K562 (cell line): ENCODE measurements around the gene INPP4B. TPM values are rescaled to one million over a fixed set of nuclear protein-coding genes. Genes with fewer than 3 reads are reported as not detected.

ENCODE experiments used
- ATAC-seq: fragments of 200-7000 bp; cut with Tn5 transposase; 3 replicates; pipeline ENCODE4 v1.9.1; 2020; ENCODE audit warnings: moderate library complexity
- BruUV-seq: library from RNA; stranded (reverse); fragments of 400-500 nt; replicated peaks from 2 replicates; lab custom pipeline; 2021; lab: Mats Ljungman, UMichigan
- CTCF ChIA-PET: fragments of 300-600 bp; formaldehyde crosslinking; extraction: SDS; loops from one replicate; lab custom pipeline; 2021; ENCODE audit warnings: low intra/inter-chr PET ratio; lab: Yijun Ruan, JAX
- POLR2A ChIA-PET: fragments of 300-600, 350-650 bp; sonication (Branson Sonifier 250); formaldehyde crosslinking; extraction: SDS; loops from one replicate; lab custom pipeline; 2021; ENCODE audit warnings: antibody characterized with exemption, inconsistent platforms; lab: Yijun Ruan, JAX
- DNase-seq, 4 experiments: peaks; one replicate each; pipeline versions ENCODE4 v3.0.0 to v3.0.0-alpha.2; 2011 to 2018; ENCODE audit warnings: low spot score in 3 of 4, mixed read lengths in 3 of 4; ENCODE audit errors: extremely low read depth in 1 of 4
- FAIRE-seq: peaks from 2 replicates; lab custom pipeline; 2011; peaks lifted over from hg19 to GRCh38; lab: Jason Lieb, UNC
- H2AFZ ChIP-seq: 2 replicates; pipeline ENCODE4 v1.6.0; 2011; ENCODE audit warnings: low read depth, low read length, control low read depth, inconsistent platforms
- H3K27ac ChIP-seq: fragments of 200-600 bp; 3 replicates; pipeline ENCODE4 v1.8.0; 2011; ENCODE audit warnings: low read depth, mild to moderate bottlenecking, control low read depth, inconsistent platforms, low read length, moderate library complexity, mixed read lengths; ENCODE audit errors: extremely low read depth
- H3K27me3 ChIP-seq, 2 experiments: fragments of 300-600 bp in 1 of 2; 2 replicates in 1 of 2; 3 replicates in 1 of 2; pipeline versions ENCODE4 v1.6.0 to v1.8.0; 2011; ENCODE audit warnings: inconsistent platforms in 2 of 2, low read length in 2 of 2, mild to moderate bottlenecking in 1 of 2, mixed read lengths in 1 of 2, moderate library complexity in 1 of 2; ENCODE audit not compliant: control insufficient read depth in 2 of 2, insufficient read depth in 2 of 2
- H3K36me3 ChIP-seq: fragments of 300-600 bp; 3 replicates; pipeline ENCODE4 v1.8.0; 2011; ENCODE audit warnings: mild to moderate bottlenecking, low read length, inconsistent platforms; ENCODE audit not compliant: control insufficient read depth, insufficient read depth
- H3K4me1 ChIP-seq, 2 experiments: fragments of 200-600 bp in 1 of 2; replicated peaks in 1 of 2; 2 replicates in 1 of 2; 3 replicates in 1 of 2; pipeline versions ENCODE4 v1.5.1 to v1.8.0; 2011; ENCODE audit warnings: inconsistent platforms in 2 of 2, low read length in 2 of 2, mild to moderate bottlenecking in 1 of 2, mixed read lengths in 1 of 2, moderate library complexity in 1 of 2; ENCODE audit not compliant: control insufficient read depth in 2 of 2, insufficient read depth in 2 of 2
- H3K4me2 ChIP-seq: 2 replicates; pipeline ENCODE4 v1.6.1; 2011; ENCODE audit warnings: low read length, control low read depth, inconsistent platforms, mixed read lengths; ENCODE audit not compliant: insufficient read depth
- H3K4me3 ChIP-seq: fragments of 200-600 bp; sonication (generic), shearing (Covaris generic); 2 replicates; pipeline ENCODE4 v1.5.1; 2016; ENCODE audit warnings: control low read depth, inconsistent platforms
- H3K79me2 ChIP-seq: fragments of 200-600 bp; 3 replicates; pipeline ENCODE4 v1.8.0; 2011; ENCODE audit warnings: low read length, inconsistent platforms; ENCODE audit not compliant: control insufficient read depth, insufficient read depth
- H3K9ac ChIP-seq, 2 experiments: 2 replicates each; pipeline versions ENCODE4 v1.6.0 to v1.6.1; 2011; ENCODE audit warnings: low read depth in 2 of 2, low read length in 2 of 2, control low read depth in 1 of 2, inconsistent platforms in 1 of 2, mild to moderate bottlenecking in 1 of 2, mixed read lengths in 1 of 2; ENCODE audit not compliant: insufficient read depth in 1 of 2
- H3K9me1 ChIP-seq: one replicate; pipeline ENCODE4 v1.6.0; 2011; ENCODE audit warnings: inconsistent platforms, mild to moderate bottlenecking, low read length, moderate library complexity; ENCODE audit not compliant: control insufficient read depth, insufficient read depth
- H3K9me3 ChIP-seq: replicated peaks from 2 replicates; pipeline ENCODE4 v1.5.1; 2011; ENCODE audit warnings: low read depth, low read length, inconsistent platforms; ENCODE audit not compliant: control insufficient read depth, insufficient read depth
- H4K20me1 ChIP-seq: replicated peaks from 2 replicates; pipeline ENCODE4 v1.6.1; 2011; ENCODE audit warnings: low read length, inconsistent platforms, mixed read lengths; ENCODE audit not compliant: control insufficient read depth, insufficient read depth
- CCNT2 ChIP-seq: IDR thresholded peaks from 2 replicates; pipeline ENCODE4 v1.6.1; 2011; ENCODE audit warnings: borderline replicate concordance, low read depth, mild to moderate bottlenecking, moderate library complexity, mixed read lengths, low read length; ENCODE audit not compliant: insufficient read length; ENCODE audit errors: extremely low read depth
- FOSL1 ChIP-seq: fragments of 200-800 bp; sonication (Bioruptor generic); conservative IDR thresholded peaks from 2 replicates; pipeline ENCODE4 v1.6.1; 2016; ENCODE audit warnings: missing genetic modification characterization, missing compliant biosample characterization
- GABPB2 ChIP-seq: fragments of 250-450 bp; sonication (Bioruptor Pico); conservative IDR thresholded peaks from 2 replicates; pipeline ENCODE4 v1.5.1; 2021; ENCODE audit warnings: mild to moderate bottlenecking
- HMGN3 ChIP-seq: IDR thresholded peaks from 2 replicates; pipeline ENCODE4 v1.6.1; 2011; ENCODE audit warnings: borderline replicate concordance, low read depth, mild to moderate bottlenecking, mixed read lengths, low read length; ENCODE audit not compliant: insufficient read length; ENCODE audit errors: extremely low read depth
- MBD1 ChIP-seq: fragments of 250-450 bp; sonication (Bioruptor Pico); IDR thresholded peaks from 2 replicates; pipeline ENCODE4 v1.8.0; 2022; ENCODE audit warnings: inconsistent platforms
- NR4A1 ChIP-seq, 2 experiments: fragments of 250-450 bp in 1 of 2; fragments of 450-650 bp in 1 of 2; sonication (Bioruptor Pico) in 1 of 2; IDR thresholded peaks; 2 replicates each; pipeline versions ENCODE4 v1.4.0 to v1.6.1; 2016 to 2020; ENCODE audit warnings: mild to moderate bottlenecking in 2 of 2, missing compliant biosample characterization in 1 of 2, missing genetic modification characterization in 1 of 2, moderate library complexity in 1 of 2
- PREB ChIP-seq: sonication (generic); formaldehyde crosslinking; IDR thresholded peaks from 2 replicates; pipeline ENCODE4 v1.8.1; 2023; ENCODE audit warnings: mild to moderate bottlenecking, missing genetic modification reagents
- PRMT5 ChIP-seq: sonication (generic); formaldehyde crosslinking; IDR thresholded peaks from 2 replicates; pipeline ENCODE4 v1.5.0; 2020; ENCODE audit warnings: missing genetic modification reagents
- RBM39 ChIP-seq: fragments of 200-400 bp; formaldehyde crosslinking; optimal IDR thresholded peaks from 2 replicates; pipeline ENCODE3; 2018; ENCODE audit warnings: low read depth, low read length
- SETDB1 ChIP-seq: IDR thresholded peaks from one replicate; pipeline ENCODE4 v1.6.1; 2012; ENCODE audit warnings: low read length, control low read depth, inconsistent platforms
- SFPQ ChIP-seq: fragments of 200-400 bp; formaldehyde crosslinking; IDR thresholded peaks from 2 replicates; pipeline ENCODE4 v1.6.1; 2017; ENCODE audit warnings: mild to moderate bottlenecking, low read depth, low read length, moderate library complexity
- SRSF7 ChIP-seq: fragments of 200-400 bp; formaldehyde crosslinking; optimal IDR thresholded peaks from 2 replicates; pipeline ENCODE3; 2017; ENCODE audit warnings: mild to moderate bottlenecking, low read depth, low read length
- YY1 ChIP-seq, 3 experiments: IDR thresholded peaks; 2 replicates each; pipeline ENCODE4 v1.6.1; 2011; ENCODE audit warnings: low read length in 2 of 3, mild to moderate bottlenecking in 2 of 3, moderate library complexity in 2 of 3, borderline replicate concordance in 1 of 3, control low read depth in 1 of 3, low read depth in 1 of 3; ENCODE audit not compliant: insufficient read depth in 3 of 3, insufficient replicate concordance in 2 of 3, control insufficient read depth in 1 of 3, insufficient read length in 1 of 3; ENCODE audit errors: extremely low read depth in 1 of 3
- ZNF165 ChIP-seq: fragments of 250-450 bp; sonication (Bioruptor Pico); IDR thresholded peaks from 2 replicates; pipeline ENCODE4 v1.4.0; 2020; ENCODE audit warnings: borderline replicate concordance
- ZNF197 ChIP-seq: fragments of 200-800 bp; sonication (Bioruptor generic); IDR thresholded peaks from 2 replicates; pipeline ENCODE4 v1.6.1; 2016; ENCODE audit warnings: low read depth, missing genetic modification characterization, missing compliant biosample characterization
- WGBS: fragments of 100-300 bp; shearing (Covaris generic); methylation state at CpG from one replicate; pipeline ENCODE4 v1.1.6; 2016; ENCODE audit warnings: low coverage, mixed read lengths; ENCODE audit not compliant: insufficient coverage; ENCODE audit errors: missing lambda C conversion rate; 5-methylcytosine and 5-hydroxymethylcytosine counted together
- in situ Hi-C: fragments of 300-500 bp; cut with MboI; formaldehyde crosslinking; loops from 4 replicates; pipeline ENCODE4 v1.15.0; 2018; ENCODE audit warnings: inconsistent platforms, mixed read lengths
- intact Hi-C: fragments of 100-400 bp; cut with micrococcal nuclease; formaldehyde crosslinking; loops from 2 replicates; pipeline ENCODE4 v1.14.2; 2022
- polyA plus RNA-seq, 8 experiments: library from polyadenylated mRNA; depleted of rRNA in 4 of 8; stranded (reverse) in 5 of 8; unstranded in 3 of 8; fragments of >200 nt; fragmentation: Nextera tagmentation in 2 of 8; fragmentation: Illumina TruSeq in 1 of 8; extraction: Ambion mirVana in 2 of 8; extraction: Trizol in 1 of 8; gene quantifications; 2 replicates each; pipeline versions ENCODE4 v1.2.1 to v1.2.3, GENCODE V29; 2011 to 2014; ENCODE audit warnings: inconsistent platforms in 1 of 8, missing spikeins in 1 of 8
- total RNA-seq, 7 experiments: library from RNA; depleted of rRNA in 6 of 7; stranded (reverse); fragments of >200 nt in 6 of 7; fragmentation: Illumina TruSeq in 2 of 7; extraction: Trizol in 2 of 7; gene quantifications; 2 replicates each; pipeline versions ENCODE4 v1.2.1 to v1.2.3, GENCODE V29; 2011 to 2021; ENCODE audit warnings: low replicate concordance in 1 of 7

Gene INPP4B
- total and polyA plus RNA-seq, 9 of the 15 experiments (the other 6 are each of a cell fraction or from before 2014, with no cell fraction given): 0.04 to 0.11 TPM; not detected in 7

- no peaks in the 10 kb centered on the region for H3K79me2 ChIP-seq
- no peak overlapping the region for H2AFZ ChIP-seq
- H3K36me3 ChIP-seq: no peaks in the 10 kb centered on the region
- no peak overlapping the region for H3K4me3 ChIP-seq
- no peak overlapping the region for H3K9ac ChIP-seq
- H3K9me1 ChIP-seq: no peaks in the 10 kb centered on the region
- 0% methylated on average over 9 of the region's 9 CpGs for WGBS
- DNase-seq: no peak
- in situ Hi-C loops: no loop called here
- POLR2A ChIA-PET: no interaction called here
- H4K20me1 ChIP-seq: no peaks in the 10 kb centered on the region
- CTCF ChIA-PET: no interaction called here
- H3K4me1 ChIP-seq: no peaks in the 10 kb centered on the region
- H3K9me3 ChIP-seq: no peaks in the 10 kb centered on the region
- H3K27ac ChIP-seq: no peak overlapping the region
- no peak overlapping the region for H3K4me2 ChIP-seq
- no peak for FAIRE-seq
- intact Hi-C loops: loop anchor here (10.0 kb wide), 1 partner anchor 1453 kb away; no protein-coding TSS in a partner anchor
- H3K27me3 ChIP-seq: no peaks in the 10 kb centered on the region
- no peak for ATAC-seq
- BruUV-seq: no TSS peak
- TF ChIP-seq GABPB2 (CRISPR knock-in tag) (no peak), RBM39 (no peak), HMGN3 (no peak), ZNF165 (CRISPR knock-in tag) (no peak), PRMT5 (CRISPR knock-in tag) (no peak), ZNF197 (no peak), MBD1 (CRISPR knock-in tag) (no peak), PREB (CRISPR knock-in tag) (no peak), SETDB1 (no peak), FOSL1 (tag) (no peak), NR4A1 (CRISPR knock-in tag; IDR thresholded peaks at IDR 0.05) (no peak), NR4A1 (tag; IDR thresholded peaks at IDR 0.05) (no peak), SFPQ (no peak), CCNT2 (no peak), YY1 (IDR thresholded peaks at IDR 0.05; ENCODE audit: borderline replicate concordance in 1 of 3, control insufficient read depth in 1 of 3, extremely low read depth in 1 of 3, insufficient read depth in 3 of 3, insufficient read length in 1 of 3, insufficient replicate concordance in 2 of 3, low read depth in 1 of 3, low read length in 2 of 3) (no peak), SRSF7 (no peak)
Measured at GRCh38 chr4:142121448-142122350, 724.4 kb downstream of the INPP4B start.
